Lung (tissue), 12 donors: ENCODE measurements around the gene ACSL1. TPM values are rescaled to one million over a fixed set of nuclear protein-coding genes. Genes with fewer than 3 reads are reported as not detected.

ENCODE experiments used
- ATAC-seq: fragments of 200-7000 bp; cut with Tn5 transposase; one replicate; pipeline ENCODE4 v1.9.1; 2020; ENCODE audit warnings: moderate number of reproducible peaks; ENCODE audit not compliant: insufficient read depth, low FRiP score
- DNase-seq, 3 donors: peaks; one replicate each; pipeline ENCODE4 v3.0.0-alpha.2; 2013 to 2017
- H3K27ac ChIP-seq, 2 donors: one replicate each; pipeline ENCODE4 v1.5.1; 2013; ENCODE audit warnings: mild to moderate bottlenecking in 2 of 2, moderate library complexity in 2 of 2, control low read depth in 1 of 2, inconsistent platforms in 1 of 2, low read depth in 1 of 2, low read length in 1 of 2
- H3K27me3 ChIP-seq, 3 donors: one replicate each; pipeline ENCODE4 v1.5.1; 2013; ENCODE audit warnings: low read length in 2 of 3; ENCODE audit not compliant: control insufficient read depth in 3 of 3, insufficient read depth in 3 of 3
- H3K36me3 ChIP-seq, 4 donors: one replicate each; pipeline ENCODE4 v1.5.1; 2013; ENCODE audit warnings: low read length in 4 of 4, mild to moderate bottlenecking in 1 of 4, moderate library complexity in 1 of 4; ENCODE audit not compliant: control insufficient read depth in 4 of 4, insufficient read depth in 4 of 4
- H3K4me1 ChIP-seq, 5 donors: one replicate each; pipeline ENCODE4 v1.5.1; 2013; ENCODE audit warnings: low read length in 5 of 5, mild to moderate bottlenecking in 2 of 5, moderate library complexity in 1 of 5; ENCODE audit not compliant: control insufficient read depth in 5 of 5, insufficient read depth in 5 of 5
- H3K4me3 ChIP-seq: one replicate; pipeline ENCODE4 v1.5.1; 2013; ENCODE audit warnings: mild to moderate bottlenecking, control low read depth, moderate library complexity
- H3K9ac ChIP-seq, 2 donors: one replicate each; pipeline ENCODE4 v1.5.1; 2013; ENCODE audit warnings: low read length in 2 of 2, control low read depth in 1 of 2; ENCODE audit not compliant: insufficient read depth in 1 of 2
- H3K9me3 ChIP-seq, 4 donors: one replicate each; pipeline ENCODE4 v1.5.1; 2013; ENCODE audit warnings: low read length in 3 of 4, mild to moderate bottlenecking in 1 of 4, moderate library complexity in 1 of 4; ENCODE audit not compliant: control insufficient read depth in 4 of 4, insufficient read depth in 3 of 4
- WGBS, 2 donors: extraction: QIAGEN DNeasy Blood & Tissue Kit; methylation state at CpG; one replicate each; pipeline ENCODE4 v1.1.7; 2013; 5-methylcytosine and 5-hydroxymethylcytosine counted together
- polyA plus RNA-seq, 2 donors: library from polyadenylated mRNA; stranded (reverse); fragments of 200-250 nt; gene quantifications; one replicate each; pipeline ENCODE4 v1.2.1, GENCODE V29; 2013
- total RNA-seq, 2 donors: library from RNA; depleted of rRNA in 1 of 2; stranded (reverse); fragments of >200 nt in 1 of 2; gene quantifications; one replicate each; pipeline ENCODE4 v1.2.1, GENCODE V29; 2014 to 2021
- TF ChIP-seq, protein P1 (sequence below): IDR thresholded peaks from 2 replicates; pipeline ENCODE4 v1.5.1; 2012; ENCODE audit warnings: mild to moderate bottlenecking; ENCODE audit errors: control extremely low read depth, extremely low read depth
- donor health status: control.
- donor health status: control.
- donor health status: Bipolar disorder and iron deficiency.
- donor health status: healthy.
- donor health status: DM: yes; HTN: yes; CAD: no.

The ACSL1 gene
- total and polyA plus RNA-seq, 4 donors = 89.5 to 731 (median 188) TPM

DNA sequence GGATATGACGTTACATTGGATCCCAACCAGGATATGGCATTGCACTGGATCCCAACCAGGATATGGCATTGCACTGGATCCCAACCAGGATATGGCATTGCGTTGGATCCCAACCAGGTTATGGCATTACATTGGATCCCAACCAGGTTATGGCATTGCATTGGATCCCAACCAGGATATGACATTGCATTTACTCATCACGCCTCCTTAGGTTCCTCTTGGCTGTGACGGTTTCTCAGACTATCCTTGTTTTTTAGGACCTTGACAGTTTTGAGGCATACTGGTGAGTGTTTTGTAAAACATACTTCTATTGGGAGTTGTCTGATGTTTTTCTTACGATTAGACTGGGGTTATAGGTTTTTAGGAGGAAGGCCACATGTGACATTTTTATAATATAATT is 5.4 kb upstream of the ACSL1 start:
- peaks cover 0 to 15% (median 4%) of the 10 kb centered on the region in 3 donors for H3K27me3 ChIP-seq
- no peak overlapping the region for H3K27ac ChIP-seq
- TF ChIP-seq, protein P1, sequence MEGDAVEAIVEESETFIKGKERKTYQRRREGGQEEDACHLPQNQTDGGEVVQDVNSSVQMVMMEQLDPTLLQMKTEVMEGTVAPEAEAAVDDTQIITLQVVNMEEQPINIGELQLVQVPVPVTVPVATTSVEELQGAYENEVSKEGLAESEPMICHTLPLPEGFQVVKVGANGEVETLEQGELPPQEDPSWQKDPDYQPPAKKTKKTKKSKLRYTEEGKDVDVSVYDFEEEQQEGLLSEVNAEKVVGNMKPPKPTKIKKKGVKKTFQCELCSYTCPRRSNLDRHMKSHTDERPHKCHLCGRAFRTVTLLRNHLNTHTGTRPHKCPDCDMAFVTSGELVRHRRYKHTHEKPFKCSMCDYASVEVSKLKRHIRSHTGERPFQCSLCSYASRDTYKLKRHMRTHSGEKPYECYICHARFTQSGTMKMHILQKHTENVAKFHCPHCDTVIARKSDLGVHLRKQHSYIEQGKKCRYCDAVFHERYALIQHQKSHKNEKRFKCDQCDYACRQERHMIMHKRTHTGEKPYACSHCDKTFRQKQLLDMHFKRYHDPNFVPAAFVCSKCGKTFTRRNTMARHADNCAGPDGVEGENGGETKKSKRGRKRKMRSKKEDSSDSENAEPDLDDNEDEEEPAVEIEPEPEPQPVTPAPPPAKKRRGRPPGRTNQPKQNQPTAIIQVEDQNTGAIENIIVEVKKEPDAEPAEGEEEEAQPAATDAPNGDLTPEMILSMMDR = no peak
- ATAC-seq = no peak
- peaks cover 0 to 6% (median 0%) of the 10 kb centered on the region in 5 donors for H3K4me1 ChIP-seq
- H3K9me3 ChIP-seq = no peaks in the 10 kb centered on the region
- no peak overlapping the region for H3K9ac ChIP-seq
- no peak for DNase-seq
- H3K4me3 ChIP-seq = no peak overlapping the region
- 78 to 85% methylated on average over 5 of the region's 5 CpGs for WGBS, 2 donors
- H3K36me3 ChIP-seq = no peaks in the 10 kb centered on the region

DNA sequence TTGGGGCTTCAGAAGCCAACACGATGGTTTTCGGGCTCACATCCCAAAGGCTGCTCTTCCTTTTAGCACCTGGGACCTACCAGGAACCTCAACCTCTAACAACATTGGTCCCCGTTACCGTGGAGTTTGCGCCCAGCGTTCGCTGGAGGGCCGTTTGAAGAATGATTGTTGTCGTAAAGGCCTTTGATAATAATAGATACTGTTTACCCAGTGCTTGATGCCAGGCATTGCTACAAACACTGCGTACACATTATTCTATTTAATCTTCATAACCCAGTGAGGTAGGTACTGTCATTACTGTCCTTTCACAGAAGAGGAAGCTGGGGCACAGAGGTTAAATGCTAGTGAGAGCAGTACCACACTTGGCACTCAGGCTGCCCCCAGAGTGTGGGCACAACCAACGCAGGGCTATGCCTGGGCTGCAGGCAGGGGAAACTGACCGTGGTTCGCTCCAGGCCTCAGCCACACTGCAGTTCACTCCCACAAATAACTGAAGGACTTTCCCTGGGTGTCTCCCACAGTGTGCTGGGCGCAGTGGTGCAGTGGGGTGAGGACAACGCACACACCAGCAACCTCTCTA is 1.0 kb upstream of the ACSL1 start:
- TF ChIP-seq, protein P1 = no peak
- DNase-seq (no peak), ATAC-seq (no peak)
- 28 to 39% methylated on average over 15 of the region's 15 CpGs for WGBS, 2 donors
- no peaks in the 10 kb centered on the region for H3K9me3 ChIP-seq
- peak overlapping the region; percentile 81 to 91 for H3K27ac ChIP-seq
- H3K36me3 ChIP-seq = no peaks in the 10 kb centered on the region
- H3K27me3 ChIP-seq = peaks cover 0 to 19% (median 14%) of the 10 kb centered on the region in 3 donors
- H3K4me1 ChIP-seq = peaks cover 0 to 12% (median 3%) of the 10 kb centered on the region in 5 donors
- peak overlapping the region; percentile 54 for H3K4me3 ChIP-seq
- no peak overlapping the region for H3K9ac ChIP-seq

DNA sequence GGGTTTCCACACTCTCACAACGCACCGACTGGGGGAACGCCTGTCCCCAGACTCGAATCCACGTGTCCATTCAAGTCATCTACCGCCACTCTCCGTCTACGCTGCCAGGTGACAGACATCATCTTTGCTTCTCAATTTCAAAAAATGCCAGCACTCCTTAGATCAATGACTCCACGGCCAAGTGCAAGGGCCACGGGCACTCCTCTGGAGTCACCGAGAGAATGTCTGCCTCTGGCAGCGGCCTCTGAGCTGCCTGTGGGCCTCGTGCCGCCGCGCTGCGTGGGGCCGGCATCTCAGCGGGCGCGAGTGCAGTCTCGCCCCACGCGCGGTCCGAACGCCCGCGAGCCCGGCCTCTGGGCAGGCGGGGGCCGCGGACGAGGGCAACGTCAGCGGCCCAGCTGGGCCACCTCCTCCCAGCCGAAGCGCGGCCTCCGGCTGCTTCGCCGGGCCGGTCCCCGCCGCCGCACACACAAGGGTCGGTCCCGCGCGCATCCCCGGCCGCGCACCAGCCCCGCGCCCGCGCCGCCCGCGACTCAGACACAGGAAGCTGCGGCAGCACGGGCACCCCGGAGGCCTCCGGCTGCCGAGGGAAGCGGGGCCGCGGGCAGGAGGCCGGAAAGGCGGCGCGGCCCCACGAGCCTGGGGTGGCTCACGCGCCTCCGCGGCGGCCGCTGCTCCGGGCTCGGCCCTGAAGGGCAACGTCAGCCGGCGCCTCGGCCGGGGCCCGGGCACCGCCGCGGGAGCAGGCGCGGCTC is 450 bp downstream of the ACSL1 start:
- Histone ChIP-seq H3K4me1 (peaks cover 0 to 12% (median 4%) of the 10 kb centered on the region in 5 donors), H3K36me3 (no peaks in the 10 kb centered on the region), H3K4me3 (peak overlapping the region; percentile 81), H3K9ac (peak overlapping the region in 1 of 2 donors; percentile 44), H3K9me3 (no peaks in the 10 kb centered on the region), H3K27ac (peak overlapping the region; percentile 87 to 99), H3K27me3 (peaks cover 0 to 19% (median 14%) of the 10 kb centered on the region in 3 donors)
- DNase-seq = peak in 2 of 3 donors; percentile 31 to 42
- ATAC-seq = peak; percentile 2
- TF ChIP-seq, protein P1 = no peak
- 1 to 2% methylated on average over 82 to 92 of the region's 92 CpGs for WGBS, 2 donors
